Neuronal stem cell (in vitro differentiated cells): ENCODE data around the gene HOMER1.

Experiments
- DNase-seq: peaks from one replicate; pipeline ENCODE4 v3.0.0-alpha.2; 2013; ENCODE audit warnings: low spot score
- H2AFZ ChIP-seq: one replicate; pipeline ENCODE4 v1.6.1; 2013; ENCODE audit warnings: mild to moderate bottlenecking, low read length, inconsistent platforms
- H2AK5ac ChIP-seq: 2 replicates; pipeline ENCODE4 v1.6.1; 2013; ENCODE audit warnings: low read depth, mild to moderate bottlenecking, inconsistent platforms, low read length, moderate library complexity, mixed read lengths
- H2BK120ac ChIP-seq: 2 replicates; pipeline ENCODE4 v1.6.1; 2013; ENCODE audit warnings: low read depth, mild to moderate bottlenecking, inconsistent platforms, low read length, moderate library complexity, mixed read lengths
- H2BK12ac ChIP-seq: one replicate; pipeline ENCODE4 v1.6.1; 2013; ENCODE audit warnings: low read length, inconsistent platforms
- H2BK15ac ChIP-seq: 2 replicates; pipeline ENCODE4 v1.6.1; 2013; ENCODE audit warnings: mild to moderate bottlenecking, low read length, inconsistent platforms, mixed read lengths
- H2BK5ac ChIP-seq: one replicate; pipeline ENCODE4 v1.6.1; 2013; ENCODE audit warnings: inconsistent platforms, mild to moderate bottlenecking, low read length, moderate library complexity
- H3K14ac ChIP-seq: one replicate; pipeline ENCODE4 v1.6.1; 2013; ENCODE audit warnings: low read length, inconsistent platforms
- H3K18ac ChIP-seq: 2 replicates; pipeline ENCODE4 v1.6.1; 2013; ENCODE audit warnings: low read length, inconsistent platforms
- H3K23ac ChIP-seq: 2 replicates; pipeline ENCODE4 v1.6.1; 2013; ENCODE audit warnings: low read depth, mild to moderate bottlenecking, mixed read lengths, low read length, inconsistent platforms; ENCODE audit not compliant: poor library complexity
- H3K27ac ChIP-seq: replicated peaks from 3 replicates; pipeline ENCODE4 v1.5.1; 2013; ENCODE audit warnings: low read length, inconsistent platforms
- H3K27me3 ChIP-seq, 3 experiments: 2 replicates each; pipeline ENCODE4 v1.6.1; 2013; ENCODE audit warnings: low read length in 3 of 3, mild to moderate bottlenecking in 2 of 3, inconsistent platforms in 1 of 3, low read depth in 1 of 3, mixed read lengths in 1 of 3, moderate library complexity in 1 of 3; ENCODE audit not compliant: control insufficient read depth in 3 of 3, insufficient read depth in 3 of 3
- H3K36me3 ChIP-seq, 2 donors: replicated peaks in 1 of 2; 2 replicates each; pipeline ENCODE4 v1.6.1; 2013; ENCODE audit warnings: low read length in 2 of 2; ENCODE audit not compliant: control insufficient read depth in 2 of 2, insufficient read depth in 2 of 2
- H3K4ac ChIP-seq: 2 replicates; pipeline ENCODE4 v1.6.1; 2013; ENCODE audit warnings: inconsistent platforms, mild to moderate bottlenecking, low read length, moderate library complexity
- H3K4me1 ChIP-seq, 2 donors: 1 replicate in 1 of 2; 2 replicates in 1 of 2; pipeline ENCODE4 v1.6.1; 2013; ENCODE audit warnings: low read length in 2 of 2, low read depth in 1 of 2; ENCODE audit not compliant: control insufficient read depth in 2 of 2, insufficient read depth in 1 of 2
- H3K4me2 ChIP-seq: one replicate; pipeline ENCODE4 v1.6.1; 2013; ENCODE audit warnings: mild to moderate bottlenecking, low read length, inconsistent platforms; ENCODE audit not compliant: insufficient read depth, poor library complexity, severe bottlenecking
- H3K4me3 ChIP-seq, 2 donors: 2 replicates each; pipeline ENCODE4 v1.5.1; 2013; ENCODE audit warnings: low read length in 2 of 2, mild to moderate bottlenecking in 2 of 2, inconsistent platforms in 1 of 2, moderate library complexity in 1 of 2
- H3K79me1 ChIP-seq: one replicate; pipeline ENCODE4 v1.6.1; 2013; ENCODE audit warnings: low read depth, mild to moderate bottlenecking, inconsistent platforms, low read length, moderate library complexity
- H3K9ac ChIP-seq: one replicate; pipeline ENCODE4 v1.6.1; 2013; ENCODE audit warnings: mild to moderate bottlenecking, low read depth, low read length, inconsistent platforms; ENCODE audit not compliant: poor library complexity
- H3K9me3 ChIP-seq, 2 donors: replicated peaks in 1 of 2; 2 replicates each; pipeline versions ENCODE3 to v1.6.1; 2013; ENCODE audit warnings: low read length in 2 of 2, mild to moderate bottlenecking in 2 of 2, inconsistent platforms in 1 of 2, low read depth in 1 of 2, mixed read lengths in 1 of 2, moderate library complexity in 1 of 2; ENCODE audit not compliant: control insufficient read depth in 2 of 2, insufficient read depth in 1 of 2
- H4K8ac ChIP-seq: one replicate; pipeline ENCODE4 v1.6.1; 2013; ENCODE audit warnings: low read depth, mild to moderate bottlenecking, inconsistent platforms, low read length, moderate library complexity
- H4K91ac ChIP-seq: one replicate; pipeline ENCODE4 v1.6.1; 2013; ENCODE audit warnings: low read length, low read depth, mild to moderate bottlenecking, inconsistent platforms; ENCODE audit not compliant: poor library complexity
- WGBS, 2 donors: extraction: QIAGEN DNeasy Blood & Tissue Kit; methylation state at CpG; one replicate each; pipeline ENCODE4 v1.1.7; 2013; ENCODE audit warnings: missing lambda C conversion rate in 2 of 2, mixed read lengths in 1 of 2; ENCODE audit not compliant: insufficient read length in 2 of 2, insufficient replicate concordance in 1 of 2; ENCODE audit errors: extremely low coverage in 2 of 2; 5-methylcytosine and 5-hydroxymethylcytosine counted together

Gene HOMER1

GRCh38 chr5:79489773-79490172, 24.2 kb downstream of the HOMER1 start:
- Histone ChIP-seq H3K27me3 (no peaks in the 10 kb centered on the region), H3K14ac (no peak overlapping the region), H3K36me3 (no peaks in the 10 kb centered on the region), H2BK12ac (no peak overlapping the region), H3K18ac (no peak overlapping the region), H3K4me2 (no peak overlapping the region), H2AFZ (no peak overlapping the region), H3K4ac (no peak overlapping the region), H3K9ac (no peak overlapping the region), H3K4me3 (no peak overlapping the region), H3K4me1 (peaks cover 0 to 2% of the 10 kb centered on the region in 2 donors), H3K27ac (no peak overlapping the region), H3K79me1 (peaks cover 9% of the 10 kb centered on the region), H3K23ac (no peak overlapping the region), H4K8ac (no peak overlapping the region), H2BK15ac (no peak overlapping the region), H3K9me3 (no peaks in the 10 kb centered on the region), H4K91ac (no peak overlapping the region), H2BK5ac (no peak overlapping the region), H2BK120ac (no peak overlapping the region), H2AK5ac (no peak overlapping the region)
- no CpG with 5 or more reads among the region's 1 CpG for WGBS, 2 donors
- no peak for DNase-seq

GRCh38 chr5:79488775-79489174, 25.2 kb downstream of the HOMER1 start:
- Histone ChIP-seq H3K18ac (no peak overlapping the region), H2BK15ac (no peak overlapping the region), H3K23ac (no peak overlapping the region), H4K8ac (no peak overlapping the region), H3K27ac (no peak overlapping the region), H2BK5ac (no peak overlapping the region), H3K4ac (no peak overlapping the region), H3K4me1 (peaks cover 0 to 2% of the 10 kb centered on the region in 2 donors), H2BK120ac (no peak overlapping the region), H3K14ac (no peak overlapping the region), H3K27me3 (no peaks in the 10 kb centered on the region), H3K9me3 (peaks cover 0 to 4% of the 10 kb centered on the region in 2 donors), H3K79me1 (peaks cover 9% of the 10 kb centered on the region), H3K4me3 (no peak overlapping the region), H2BK12ac (no peak overlapping the region), H2AFZ (no peak overlapping the region), H3K4me2 (no peak overlapping the region), H3K9ac (no peak overlapping the region), H4K91ac (no peak overlapping the region), H2AK5ac (no peak overlapping the region), H3K36me3 (no peaks in the 10 kb centered on the region)
- no peak for DNase-seq

GRCh38 chr5:79488058-79488457, 25.9 kb downstream of the HOMER1 start:
- H3K9ac ChIP-seq = no peak overlapping the region
- no CpG with 5 or more reads among the region's 3 CpGs for WGBS, 2 donors
- H4K91ac ChIP-seq = no peak overlapping the region
- H3K27me3 ChIP-seq = no peaks in the 10 kb centered on the region
- H3K18ac ChIP-seq = no peak overlapping the region
- H2AK5ac ChIP-seq = no peak overlapping the region
- peaks cover 0 to 4% of the 10 kb centered on the region in 2 donors for H3K9me3 ChIP-seq
- H3K4me2 ChIP-seq = no peak overlapping the region
- H3K27ac ChIP-seq = no peak overlapping the region
- H3K23ac ChIP-seq = no peak overlapping the region
- no peak overlapping the region for H2BK120ac ChIP-seq
- H4K8ac ChIP-seq = no peak overlapping the region
- no peak overlapping the region for H2BK12ac ChIP-seq
- no peak overlapping the region for H2AFZ ChIP-seq
- no peak overlapping the region for H2BK15ac ChIP-seq
- no peak overlapping the region for H3K14ac ChIP-seq
- no peaks in the 10 kb centered on the region for H3K4me1 ChIP-seq
- no peaks in the 10 kb centered on the region for H3K36me3 ChIP-seq
- H3K4ac ChIP-seq = no peak overlapping the region
- no peak overlapping the region for H3K4me3 ChIP-seq
- DNase-seq = no peak
- H2BK5ac ChIP-seq = no peak overlapping the region
- peaks cover 9% of the 10 kb centered on the region for H3K79me1 ChIP-seq

GRCh38 chr5:79487251-79487650, 26.7 kb downstream of the HOMER1 start:
- no peak overlapping the region for H2BK5ac ChIP-seq
- H3K18ac ChIP-seq = no peak overlapping the region
- no peak overlapping the region for H2BK15ac ChIP-seq
- no peak overlapping the region for H4K91ac ChIP-seq
- DNase-seq = no peak
- peaks cover 0 to 6% of the 10 kb centered on the region in 2 donors for H3K9me3 ChIP-seq
- WGBS, 2 donors = no CpG with 5 or more reads among the region's 3 CpGs
- H4K8ac ChIP-seq = no peak overlapping the region
- H3K4me1 ChIP-seq = no peaks in the 10 kb centered on the region
- H3K9ac ChIP-seq = no peak overlapping the region
- no peak overlapping the region for H3K14ac ChIP-seq
- H3K4me2 ChIP-seq = no peak overlapping the region
- H3K27ac ChIP-seq = no peak overlapping the region
- no peak overlapping the region for H2BK12ac ChIP-seq
- H2AFZ ChIP-seq = no peak overlapping the region
- H3K4me3 ChIP-seq = no peak overlapping the region
- no peak overlapping the region for H2BK120ac ChIP-seq
- H3K27me3 ChIP-seq = no peaks in the 10 kb centered on the region
- H3K4ac ChIP-seq = no peak overlapping the region
- H2AK5ac ChIP-seq = no peak overlapping the region
- peaks cover 9% of the 10 kb centered on the region for H3K79me1 ChIP-seq
- H3K23ac ChIP-seq = no peak overlapping the region
- no peaks in the 10 kb centered on the region for H3K36me3 ChIP-seq
